Dedifferentiated amniotic fluid mesenchymal stem cell (primary cell): ENCODE data around the gene CALCOCO1.
A peak's percentile ranks its signal among the peaks of the same experiment; 100 is the strongest.
"Not testable (repeated sequence)": the region's sequence is repeated elsewhere in the genome, so short reads cannot be mapped to it uniquely, and the experiment has no call there.

Experiments used
- DNase-seq: peaks from one replicate; pipeline ENCODE4 v3.0.0-alpha.2; 2016; ENCODE audit errors: extremely low spot score

Gene CALCOCO1

GRCh38 chr12:53698948-53699677 lies 28.1 kb downstream of the CALCOCO1 start:
- DNase-seq = no peak

GRCh38 chr12:53696655-53697331 lies 30.5 kb downstream of the CALCOCO1 start:
- DNase-seq = no peak

- DNase-seq = no peak
Measured at GRCh38 chr12:53696285-53696654, 31.0 kb downstream of the CALCOCO1 start.

GRCh38 chr12:53695152-53696145 lies 31.8 kb downstream of the CALCOCO1 start:
- DNase-seq = no peak

- no peak for DNase-seq
Measured at GRCh38 chr12:53694756-53695151, 32.5 kb downstream of the CALCOCO1 start.

GRCh38 chr12:53688134-53688533 lies 39.1 kb downstream of the CALCOCO1 start:
- no peak for DNase-seq

- DNase-seq = no peak
Measured at GRCh38 chr12:53686436-53686835, 40.8 kb downstream of the CALCOCO1 start.

GRCh38 chr12:53684654-53685220 lies 42.5 kb downstream of the CALCOCO1 start:
- no peak for DNase-seq

- no peak for DNase-seq
Measured at GRCh38 chr12:53683983-53684382, 43.3 kb downstream of the CALCOCO1 start.

- DNase-seq = no peak
Measured at GRCh38 chr12:53683494-53683893, 43.8 kb downstream of the CALCOCO1 start.

GRCh38 chr12:53680061-53680460 lies 47.2 kb downstream of the CALCOCO1 start:
- DNase-seq = not testable (repeated sequence)

- no peak for DNase-seq
Measured at GRCh38 chr12:53677800-53678148, 49.5 kb downstream of the CALCOCO1 start.

- DNase-seq = no peak
Measured at GRCh38 chr12:53677016-53677799, 50.0 kb downstream of the CALCOCO1 start.

GRCh38 chr12:53676656-53677015 lies 50.6 kb downstream of the CALCOCO1 start:
- no peak for DNase-seq

- DNase-seq = peak; percentile 97
Measured at GRCh38 chr12:53675701-53676607, 51.3 kb downstream of the CALCOCO1 start, which contains the start of gene ATP5MC2. ATP5MC2 (minus strand) TSS chr12:53676083; CDS start chr12:53672614, 3,469 bp downstream.

- DNase-seq = no peak
Measured at GRCh38 chr12:53674977-53675700, 52.1 kb downstream of the CALCOCO1 start.

- DNase-seq = no peak
Measured at GRCh38 chr12:53670971-53671370, 56.3 kb downstream of the CALCOCO1 start.

- DNase-seq = no peak
Measured at GRCh38 chr12:53670308-53670707, 56.9 kb downstream of the CALCOCO1 start.

GRCh38 chr12:53667080-53667479 lies 60.2 kb downstream of the CALCOCO1 start:
- no peak for DNase-seq
